Kidney (tissue), 14 donors: ENCODE measurements around the gene MICAL2. TPM values are rescaled to one million over a fixed set of nuclear protein-coding genes. Genes with fewer than 3 reads are reported as not detected.
A peak's percentile ranks its signal among the peaks of the same experiment; 100 is the strongest.

Experiments used
- DNase-seq, 5 donors: peaks; one replicate each; pipeline ENCODE4 v3.0.0-alpha.2; 2013 to 2020
- FAIRE-seq: peaks from 2 replicates; lab custom pipeline; 2012; peaks lifted over from hg19 to GRCh38; lab: Jason Lieb, UNC
- H3K27ac ChIP-seq, 2 donors: one replicate each; pipeline ENCODE4 v1.7.0; 2013; ENCODE audit warnings: low read depth in 2 of 2, low read length in 2 of 2, inconsistent platforms in 1 of 2
- H3K27me3 ChIP-seq: one replicate; pipeline ENCODE4 v1.7.1; 2013; ENCODE audit warnings: low read length, inconsistent platforms; ENCODE audit not compliant: control insufficient read depth, insufficient read depth
- H3K36me3 ChIP-seq, 3 donors: one replicate each; pipeline versions ENCODE4 v1.7.0 to v1.7.1; 2013; ENCODE audit warnings: low read length in 3 of 3, control low read depth in 1 of 3, inconsistent platforms in 1 of 3; ENCODE audit not compliant: insufficient read depth in 3 of 3, control insufficient read depth in 2 of 3
- H3K4me1 ChIP-seq, 3 donors: one replicate each; pipeline versions ENCODE4 v1.7.0 to v1.7.1; 2013; ENCODE audit warnings: low read length in 3 of 3, inconsistent platforms in 1 of 3, low read depth in 1 of 3; ENCODE audit not compliant: control insufficient read depth in 2 of 3, insufficient read depth in 2 of 3
- H3K4me3 ChIP-seq, 3 donors: one replicate each; pipeline versions ENCODE4 v1.7.0 to v1.8.1; 2013; ENCODE audit warnings: low read length in 3 of 3, control low read depth in 1 of 3, inconsistent platforms in 1 of 3
- H3K9ac ChIP-seq, 3 donors: one replicate each; pipeline versions ENCODE4 v1.7.0 to v1.7.1; 2013; ENCODE audit warnings: low read length in 3 of 3, control low read depth in 1 of 3, inconsistent platforms in 1 of 3
- H3K9me3 ChIP-seq, 3 donors: one replicate each; pipeline versions ENCODE4 v1.7.0 to v1.7.1; 2013; ENCODE audit warnings: low read length in 3 of 3, control low read depth in 1 of 3, inconsistent platforms in 1 of 3; ENCODE audit not compliant: control insufficient read depth in 2 of 3, insufficient read depth in 1 of 3
- CTCF ChIP-seq: IDR thresholded peaks from 3 replicates; pipeline ENCODE4 v1.5.1; 2012; ENCODE audit warnings: mild to moderate bottlenecking, moderate library complexity, borderline replicate concordance; ENCODE audit not compliant: insufficient read depth; ENCODE audit errors: extremely low read depth
- intact Hi-C: fragments of 100-400 bp; cut with DNase I; formaldehyde crosslinking; loops from one replicate; pipeline ENCODE4 v1.11.1; 2022
- polyA plus RNA-seq: library from polyadenylated mRNA; stranded (reverse); fragments of 350-450 nt; fragmentation: Illumina TruSeq; extraction: RNeasy Lipid Tissue Mini Kit (QIAGEN cat#74804); gene quantifications from one replicate; pipeline ENCODE4 v1.2.3, GENCODE V29; 2014; ENCODE audit warnings: low read depth, low replicate concordance; ENCODE audit not compliant: insufficient read depth
- total RNA-seq: library from RNA; stranded (reverse); fragmentation: NEBNext Ultra II Directional; extraction: Animal tissue kit (Norgen Biotek cat#: 25700); gene quantifications from one replicate; pipeline ENCODE4 v1.2.1, GENCODE V29; 2021
- donor health status: control.
- donor health status: control.
- donor health status: control.
- donor health status: control.
- donor health status: control.
- donor health status: DM: yes; HTN: yes; CAD: no.
- donor health status: Normal renal cell carcinoma (clear cell type).

MICAL2 gene
- total and polyA plus RNA-seq, 2 donors from 2014 or later: 7.8 to 64.5 TPM

DNA sequence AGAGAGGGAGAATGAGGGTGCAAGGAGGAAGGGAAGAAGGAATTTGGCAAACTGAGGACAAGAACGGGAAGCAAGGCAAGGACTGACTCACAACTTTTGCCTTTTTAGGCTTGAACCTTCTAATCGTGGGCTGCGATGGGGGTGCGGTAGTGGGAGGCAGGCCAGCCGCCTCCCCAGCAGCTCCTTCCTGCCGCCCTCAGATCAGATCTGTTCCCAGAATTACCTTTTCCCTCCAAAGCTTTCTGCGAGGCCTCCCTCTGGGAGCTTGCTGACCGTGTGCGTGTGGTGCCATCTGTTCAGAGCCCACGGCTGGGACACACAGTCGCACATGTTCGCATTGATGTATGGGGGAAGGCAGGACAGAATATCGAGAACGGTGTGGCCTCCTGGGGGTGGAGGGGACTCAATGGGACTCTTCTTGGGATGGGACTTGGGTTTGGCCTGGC, 180.1 kb downstream of the MICAL2 start:
- peak in 1 of 5 donors; percentile 13 for DNase-seq
- H3K36me3 ChIP-seq: no peaks in the 10 kb centered on the region
- no peaks in the 10 kb centered on the region for H3K4me1 ChIP-seq
- no peaks in the 10 kb centered on the region for H3K9me3 ChIP-seq
- no peaks in the 10 kb centered on the region for H3K27me3 ChIP-seq
- H3K27ac ChIP-seq: no peak overlapping the region
- no peak overlapping the region for H3K9ac ChIP-seq
- H3K4me3 ChIP-seq: no peak overlapping the region
- no peak for FAIRE-seq
- TF ChIP-seq CTCF: no peak
- intact Hi-C loops: no loop called here

- Histone ChIP-seq H3K4me3 (no peak overlapping the region), H3K36me3 (no peaks in the 10 kb centered on the region), H3K27ac (no peak overlapping the region), H3K9ac (no peak overlapping the region), H3K9me3 (no peaks in the 10 kb centered on the region), H3K27me3 (no peaks in the 10 kb centered on the region), H3K4me1 (no peaks in the 10 kb centered on the region)
- no peak for FAIRE-seq
- intact Hi-C loops: no loop called here
- peak in 1 of 5 donors; percentile 8 for DNase-seq
- TF ChIP-seq CTCF: no peak
These were observed 180.9 kb downstream of the MICAL2 start for GRCh38 chr11:12291313-12291712.

- TF ChIP-seq CTCF: no peak
- no peak for FAIRE-seq
- peak in 1 of 5 donors; percentile 22 for DNase-seq
- Histone ChIP-seq H3K4me1 (no peaks in the 10 kb centered on the region), H3K27me3 (no peaks in the 10 kb centered on the region), H3K4me3 (no peak overlapping the region), H3K27ac (no peak overlapping the region), H3K36me3 (no peaks in the 10 kb centered on the region), H3K9ac (no peak overlapping the region), H3K9me3 (no peaks in the 10 kb centered on the region)
- intact Hi-C loops: no loop called here
These were observed 181.4 kb downstream of the MICAL2 start for GRCh38 chr11:12291766-12292165.

GRCh38 chr11:12292766-12293165, 182.4 kb downstream of the MICAL2 start:
- no peak for DNase-seq
- H3K27me3 ChIP-seq: no peaks in the 10 kb centered on the region

More at GRCh38 chr11:12292766-12293165, 182.4 kb downstream of the MICAL2 start:
- no peak for TF ChIP-seq CTCF
- H3K9ac ChIP-seq: no peak overlapping the region
- intact Hi-C loops: no loop called here
- FAIRE-seq: no peak
- H3K4me3 ChIP-seq: no peak overlapping the region
- H3K4me1 ChIP-seq: no peaks in the 10 kb centered on the region
- H3K27ac ChIP-seq: no peak overlapping the region
- H3K9me3 ChIP-seq: no peaks in the 10 kb centered on the region
- H3K36me3 ChIP-seq: no peaks in the 10 kb centered on the region
